Islet of Langerhans (tissue), 1 donor: ENCODE data around the gene SOD1.

Experiments
- FAIRE-seq: peaks from one replicate; lab custom pipeline; 2011; peaks lifted over from hg19 to GRCh38; lab: Jason Lieb, UNC

Gene SOD1

GRCh38 chr21:31684918-31685317, 25.4 kb downstream of the SOD1 start:
- FAIRE-seq, result no peak

DNA sequence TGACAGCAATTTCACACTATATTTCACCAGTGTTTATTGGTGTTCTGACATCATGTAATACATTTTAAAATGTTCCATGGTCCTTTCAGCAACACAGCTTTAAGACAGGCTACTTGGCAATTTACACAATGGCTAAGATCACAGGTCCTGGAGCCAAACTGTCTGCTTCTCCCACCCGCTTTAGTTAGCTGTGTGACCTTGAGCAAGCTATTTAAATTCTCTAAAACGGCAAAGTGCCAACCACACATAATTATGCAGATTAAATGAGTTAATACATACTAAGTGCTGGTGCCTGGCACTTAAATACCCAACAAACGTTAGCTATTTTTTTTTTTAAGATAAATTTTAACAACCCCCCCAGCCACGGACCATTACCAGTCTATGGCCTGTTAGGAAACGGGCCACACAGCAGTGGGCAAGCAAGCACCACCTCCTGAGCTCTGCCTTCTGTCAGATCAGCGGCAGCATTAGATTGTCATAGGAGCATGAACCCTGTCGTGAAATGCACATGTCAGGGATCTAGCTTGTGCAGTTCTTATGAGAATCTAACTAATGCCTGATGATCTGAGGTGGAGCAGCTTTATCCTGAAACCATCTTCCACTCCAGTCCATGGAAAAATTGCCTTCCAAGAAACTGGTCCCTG, 26.9 kb downstream of the SOD1 start:
- FAIRE-seq, result no peak

- FAIRE-seq, result no peak
Measured at GRCh38 chr21:31687108-31687507, 27.6 kb downstream of the SOD1 start.

- FAIRE-seq, result no peak
Measured at GRCh38 chr21:31688603-31689368, 29.3 kb downstream of the SOD1 start.

DNA sequence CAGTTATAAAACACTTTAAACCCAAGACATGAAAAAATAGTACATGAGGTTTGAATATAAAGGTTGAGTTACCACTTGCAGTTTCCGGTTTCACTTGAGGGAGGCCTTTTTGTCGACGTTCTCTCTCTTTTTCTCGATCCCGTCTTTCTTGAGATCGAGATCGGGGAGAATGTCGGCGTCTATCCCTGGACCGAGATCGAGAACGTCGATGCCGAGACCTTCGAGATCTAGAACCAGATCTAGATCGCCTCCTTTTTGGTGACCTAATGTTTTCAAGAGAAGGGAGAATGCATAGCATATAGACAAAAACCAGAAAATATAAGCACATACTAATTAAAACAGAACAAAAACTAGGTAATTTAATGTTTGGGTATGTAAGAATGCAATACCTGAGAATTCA, 33.7 kb downstream of the SOD1 start:
- FAIRE-seq, result no peak

DNA sequence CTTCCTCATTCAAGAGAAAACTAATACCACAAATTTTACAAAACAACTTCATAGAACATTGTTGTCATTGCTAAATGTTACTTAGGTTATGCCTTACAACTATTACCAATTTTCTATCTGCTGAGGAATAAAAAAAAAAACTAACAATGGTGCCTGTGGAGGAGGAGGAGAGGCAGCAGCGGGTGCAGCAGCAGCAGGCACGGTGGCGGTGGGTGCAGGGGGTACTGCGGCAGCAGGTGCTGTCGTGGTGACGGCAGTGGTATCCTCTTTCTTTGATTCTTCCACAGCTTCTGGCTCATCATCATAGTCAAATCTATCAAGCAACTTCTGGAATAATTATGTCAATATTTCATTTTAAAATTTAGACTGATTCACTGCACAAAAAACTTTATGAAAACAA, 36.9 kb downstream of the SOD1 start:
- peak; percentile 24 for FAIRE-seq

DNA sequence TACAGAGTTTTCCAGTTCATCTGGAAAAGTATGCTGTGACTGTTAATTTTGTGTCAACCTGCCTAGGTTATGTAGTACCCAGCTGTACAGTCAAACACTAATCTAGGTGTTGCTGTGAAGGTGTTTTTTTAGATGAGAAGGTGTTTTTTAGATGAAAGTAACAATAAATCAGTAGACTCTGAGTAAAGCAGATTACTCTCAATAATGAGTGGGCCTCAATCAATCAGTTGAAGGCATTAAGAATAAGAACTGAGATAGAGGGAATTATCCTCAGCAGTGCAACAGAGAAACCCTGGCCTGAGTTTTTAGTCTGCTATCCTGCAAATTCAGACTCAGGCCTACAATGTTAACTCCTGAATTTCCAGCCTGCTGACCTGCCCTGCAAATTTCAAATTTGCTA, 39.0 kb downstream of the SOD1 start:
- FAIRE-seq, result no peak

DNA sequence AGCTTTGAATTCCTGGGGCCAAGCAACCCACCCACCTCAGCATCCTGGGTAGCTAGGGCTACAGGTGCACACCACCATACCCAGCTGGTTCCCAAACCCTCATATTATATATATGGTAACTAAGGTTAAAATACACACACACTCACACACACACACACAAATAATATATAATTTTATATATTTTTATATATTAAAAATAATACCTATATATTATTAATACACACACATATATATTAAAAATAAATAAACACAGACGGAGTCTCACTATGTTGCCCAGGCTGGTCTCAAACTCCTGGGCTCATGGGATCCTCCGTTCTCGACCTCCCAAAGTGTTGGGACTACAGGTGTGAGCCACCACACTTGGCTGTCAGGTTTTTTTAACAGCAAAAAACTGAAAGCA, 40.5 kb downstream of the SOD1 start:
- FAIRE-seq, result no peak

DNA sequence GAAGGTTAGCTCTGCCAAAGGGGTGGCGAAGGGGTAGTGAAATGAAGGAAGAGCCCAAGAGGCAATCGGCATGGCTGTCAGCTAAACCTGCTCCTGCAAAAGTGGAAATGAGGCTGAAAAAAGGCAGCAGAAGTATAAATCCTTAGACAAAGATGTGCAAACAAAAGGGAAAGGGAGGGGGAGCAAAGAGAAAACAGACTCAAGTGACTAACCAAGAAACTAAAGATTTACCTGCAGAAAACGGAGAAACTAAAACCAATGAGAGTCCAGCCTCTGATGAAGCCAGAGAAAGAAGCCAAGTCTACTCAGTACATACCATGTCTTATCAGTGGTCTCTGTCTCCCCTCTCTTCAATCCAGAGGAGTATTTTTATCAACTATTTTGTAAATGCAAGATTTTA, 47.1 kb downstream of the SOD1 start:
- no peak for FAIRE-seq

DNA sequence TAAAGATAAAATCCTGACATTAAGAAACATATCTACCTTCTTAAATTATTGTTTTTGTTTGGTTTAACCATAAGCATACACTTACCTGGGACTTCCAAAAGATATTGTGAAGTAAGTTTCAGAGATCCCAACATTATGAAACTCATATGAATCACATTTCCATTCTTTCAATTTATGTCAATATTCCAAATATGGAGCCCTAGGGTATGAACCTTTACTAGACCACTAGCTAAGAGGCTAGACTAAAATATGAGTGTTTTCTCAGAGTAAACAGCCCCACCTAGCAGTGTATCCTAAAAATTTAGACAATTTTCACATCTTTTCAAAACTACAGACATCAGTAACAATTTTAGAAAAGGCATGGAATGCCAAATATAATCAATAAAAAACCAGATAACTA, 48.0 kb downstream of the SOD1 start:
- no peak for FAIRE-seq

- FAIRE-seq, result no peak
Measured at GRCh38 chr21:31708541-31708940, 49.0 kb downstream of the SOD1 start.

DNA sequence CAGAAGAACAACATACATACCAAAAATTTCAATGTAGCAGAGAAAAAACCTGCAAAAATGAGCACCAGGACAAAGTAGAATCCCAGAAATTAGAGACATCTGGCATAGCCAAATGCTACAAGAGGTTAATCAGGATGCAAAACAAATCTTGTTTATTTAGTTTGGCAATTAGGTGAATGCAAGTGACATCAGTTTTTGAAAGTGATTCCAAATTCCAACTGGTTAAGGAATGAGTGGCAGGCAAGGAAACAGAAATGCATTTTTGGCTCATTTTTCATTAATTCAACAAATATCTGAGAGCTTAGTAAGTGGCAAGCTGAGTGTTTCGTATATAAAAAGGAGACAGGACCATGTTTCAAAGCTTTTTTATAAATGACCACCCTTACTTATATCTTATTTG, 51.1 kb downstream of the SOD1 start:
- FAIRE-seq, result no peak

GRCh38 chr21:31711326-31711725, 51.8 kb downstream of the SOD1 start:
- no peak for FAIRE-seq

DNA sequence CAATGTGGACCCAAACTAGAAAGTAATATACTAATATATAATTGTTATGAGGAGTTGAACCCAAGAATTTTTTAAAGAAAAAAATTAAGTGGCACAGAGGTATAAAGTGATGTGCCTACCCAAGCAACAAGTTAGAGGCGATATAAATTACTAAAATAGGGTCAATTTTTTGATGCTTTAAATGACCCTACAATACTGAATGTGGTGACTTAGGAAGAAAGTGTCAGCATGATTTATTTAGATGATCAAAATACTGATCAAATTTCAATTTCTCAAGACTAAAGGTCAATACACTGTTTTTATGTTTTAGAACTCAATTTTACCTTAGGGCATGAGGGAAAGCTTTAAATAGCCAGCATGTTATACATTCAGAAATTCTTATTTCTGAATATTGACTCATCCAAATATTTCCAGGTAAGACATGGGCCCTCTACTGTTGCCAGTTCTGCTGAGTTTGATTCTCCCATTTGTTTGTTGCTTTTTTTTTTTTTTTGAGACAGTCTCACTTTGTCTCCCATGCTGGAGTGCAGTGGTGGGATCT, 52.3 kb downstream of the SOD1 start:
- no peak for FAIRE-seq

DNA sequence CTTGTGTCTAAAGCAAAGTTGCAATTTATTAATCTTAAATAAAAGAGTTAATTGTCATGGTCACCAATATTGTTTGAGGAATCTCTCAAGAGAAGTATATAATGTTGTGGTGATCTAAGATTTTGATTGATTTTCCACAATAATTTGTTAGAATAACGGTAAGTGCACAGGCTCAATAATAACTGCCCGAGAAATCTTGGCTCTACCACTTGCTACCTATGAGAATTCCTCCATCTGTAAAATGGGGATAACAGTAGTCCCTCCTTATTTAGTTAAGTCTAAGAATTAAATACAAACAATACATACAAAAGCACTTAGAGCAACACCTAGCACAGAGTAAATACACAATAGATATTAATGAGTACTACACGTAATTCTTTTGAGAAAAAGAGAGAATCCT, 53.6 kb downstream of the SOD1 start:
- no peak for FAIRE-seq

DNA sequence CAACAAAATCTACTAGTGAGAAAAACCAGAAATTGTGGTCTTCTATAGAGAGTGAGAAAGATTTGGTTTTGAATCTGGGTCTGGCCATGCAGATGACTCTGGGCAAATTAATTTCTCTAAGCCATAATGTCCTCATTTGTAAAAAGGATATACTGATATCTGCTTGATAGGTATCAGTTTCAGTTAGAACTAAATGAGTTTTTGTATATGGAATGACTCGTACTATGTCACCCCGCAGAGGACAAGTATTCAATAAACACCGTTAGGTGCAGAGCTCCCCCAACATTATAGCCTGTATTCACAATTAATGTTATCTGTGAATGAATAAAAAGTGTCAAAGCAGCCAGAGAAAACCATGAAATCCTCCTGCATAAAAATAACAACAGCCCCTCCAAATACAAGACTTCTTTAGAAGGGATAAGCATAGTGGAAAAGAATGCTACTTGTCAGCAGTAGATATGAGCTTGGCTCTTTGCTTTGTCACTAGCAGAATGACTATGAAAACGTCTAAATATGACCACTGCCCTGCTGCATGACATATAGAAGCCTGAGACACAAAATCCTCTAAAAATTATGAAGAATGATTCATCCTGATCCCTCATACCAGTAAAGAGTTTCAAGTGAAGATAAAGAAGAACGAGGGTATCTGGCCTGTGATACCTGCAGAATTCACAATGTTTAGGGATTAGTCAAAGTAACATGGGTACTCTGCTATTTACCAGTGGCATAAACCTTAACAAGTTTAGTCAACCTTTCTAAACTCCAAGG, 54.7 kb downstream of the SOD1 start:
- no peak for FAIRE-seq

DNA sequence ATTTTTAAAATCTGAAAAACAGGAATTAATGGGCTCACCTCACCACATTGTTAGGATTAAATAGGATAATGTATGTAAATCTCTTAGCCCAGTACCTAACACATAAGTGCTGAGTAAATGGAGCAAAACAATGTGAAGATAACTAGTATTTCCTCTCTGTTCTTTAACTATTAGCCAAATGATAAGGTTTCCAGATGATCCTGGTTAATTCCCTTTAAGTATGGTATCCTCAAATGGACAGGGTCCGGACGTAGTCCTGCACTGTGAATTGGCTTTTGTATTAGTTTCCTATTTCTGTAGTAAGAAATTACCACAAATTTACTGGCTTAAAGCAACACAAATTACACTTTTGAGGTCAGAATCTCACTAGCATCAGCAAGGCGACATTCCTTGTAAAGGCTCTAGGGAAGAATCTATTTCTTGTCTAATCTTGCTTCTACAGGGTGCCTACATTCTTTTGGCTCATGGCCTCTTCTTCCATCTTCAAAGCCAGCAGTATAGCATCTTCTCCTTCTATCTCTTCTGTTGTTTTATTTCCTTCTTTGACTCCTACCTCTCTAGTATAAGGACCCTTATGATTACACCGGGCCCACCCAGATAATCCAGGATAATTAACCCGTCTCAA, 55.4 kb downstream of the SOD1 start:
- FAIRE-seq, result peak; percentile 66

DNA sequence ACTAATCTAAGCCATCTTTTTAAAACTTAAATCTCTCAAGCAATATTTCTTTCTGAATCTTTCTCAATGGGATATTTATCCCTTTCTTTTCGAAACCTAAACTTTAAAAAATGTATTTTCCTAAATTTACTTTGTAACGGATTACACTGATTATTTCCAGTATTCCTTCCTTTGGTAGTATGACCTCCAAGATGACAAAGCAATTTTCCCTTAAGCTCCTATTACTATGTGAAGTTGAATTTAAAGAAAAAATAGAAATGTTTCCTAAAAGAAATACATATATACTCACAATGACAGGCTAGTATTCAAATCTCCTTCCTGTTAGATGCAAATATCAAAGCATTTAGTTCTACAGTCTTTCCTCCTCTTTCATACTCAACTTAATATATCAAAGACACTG, 56.6 kb downstream of the SOD1 start:
- FAIRE-seq, result no peak
